Neural progenitor cell (in vitro differentiated cells): ENCODE measurements around the gene VHLL.

Source experiments
- EZH2 ChIP-seq: fragments of 200-600 bp; sonication (generic); IDR thresholded peaks from 2 replicates; pipeline ENCODE4 v1.6.1; 2017; ENCODE audit warnings: antibody characterized with exemption, mild to moderate bottlenecking, moderate library complexity
- TF ChIP-seq, protein P1 (sequence below): fragments of 200-600 bp; sonication (generic); IDR thresholded peaks from 2 replicates; pipeline ENCODE4 v1.5.1; 2017; ENCODE audit warnings: antibody characterized with exemption, mild to moderate bottlenecking

DNA sequence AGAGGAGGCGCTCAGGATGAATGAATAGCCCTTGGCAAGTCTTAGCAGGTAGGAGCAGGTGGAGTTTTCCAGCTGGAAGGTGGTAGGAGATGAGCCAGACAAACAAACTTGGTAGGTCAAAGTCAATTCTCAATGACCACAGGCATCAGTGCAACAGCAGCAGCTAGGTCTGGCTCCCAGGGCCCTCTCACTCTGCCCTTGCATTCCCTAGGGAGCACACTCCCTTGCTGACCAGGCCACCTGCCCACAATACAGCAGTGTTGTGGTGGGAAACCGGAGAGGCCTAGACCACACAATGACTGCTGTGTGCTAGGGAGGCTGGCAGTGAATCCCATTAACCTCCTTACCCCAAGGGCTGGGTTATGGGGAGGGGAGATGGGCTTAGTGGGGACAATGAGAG lies 38.2 kb downstream of the VHLL start:
- TF ChIP-seq, protein P1, sequence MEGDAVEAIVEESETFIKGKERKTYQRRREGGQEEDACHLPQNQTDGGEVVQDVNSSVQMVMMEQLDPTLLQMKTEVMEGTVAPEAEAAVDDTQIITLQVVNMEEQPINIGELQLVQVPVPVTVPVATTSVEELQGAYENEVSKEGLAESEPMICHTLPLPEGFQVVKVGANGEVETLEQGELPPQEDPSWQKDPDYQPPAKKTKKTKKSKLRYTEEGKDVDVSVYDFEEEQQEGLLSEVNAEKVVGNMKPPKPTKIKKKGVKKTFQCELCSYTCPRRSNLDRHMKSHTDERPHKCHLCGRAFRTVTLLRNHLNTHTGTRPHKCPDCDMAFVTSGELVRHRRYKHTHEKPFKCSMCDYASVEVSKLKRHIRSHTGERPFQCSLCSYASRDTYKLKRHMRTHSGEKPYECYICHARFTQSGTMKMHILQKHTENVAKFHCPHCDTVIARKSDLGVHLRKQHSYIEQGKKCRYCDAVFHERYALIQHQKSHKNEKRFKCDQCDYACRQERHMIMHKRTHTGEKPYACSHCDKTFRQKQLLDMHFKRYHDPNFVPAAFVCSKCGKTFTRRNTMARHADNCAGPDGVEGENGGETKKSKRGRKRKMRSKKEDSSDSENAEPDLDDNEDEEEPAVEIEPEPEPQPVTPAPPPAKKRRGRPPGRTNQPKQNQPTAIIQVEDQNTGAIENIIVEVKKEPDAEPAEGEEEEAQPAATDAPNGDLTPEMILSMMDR, result no peak
- no peak for TF ChIP-seq EZH2
